ENCODE results near the gene DNM2.
"Not testable (repeated sequence)": the region's sequence is repeated elsewhere in the genome, so short reads cannot be mapped to it uniquely, and the experiment has no call there.

DNM2 gene

GRCh38 chr19:10819124-10820060 lies 101.5 kb downstream of the DNM2 start:
- DNase-seq, result no peak

GRCh38 chr19:10820173-10820572 lies 102.3 kb downstream of the DNM2 start:
- peak; percentile 24 for DNase-seq

- DNase-seq, result no peak
Observed at GRCh38 chr19:10823690-10824089, 105.8 kb downstream of the DNM2 start.

- DNase-seq, result no peak
Observed at GRCh38 chr19:10826231-10826630, 108.4 kb downstream of the DNM2 start.

GRCh38 chr19:10826846-10827245 lies 109.0 kb downstream of the DNM2 start:
- DNase-seq, result no peak

- DNase-seq, result no peak
Observed at GRCh38 chr19:10828981-10829821, 111.3 kb downstream of the DNM2 start.

- DNase-seq, result no peak
Observed at GRCh38 chr19:10829967-10830366, 112.1 kb downstream of the DNM2 start.

GRCh38 chr19:10830370-10830769 lies 112.5 kb downstream of the DNM2 start:
- DNase-seq, result no peak

- DNase-seq, result no peak
Observed at GRCh38 chr19:10830931-10831779, 113.3 kb downstream of the DNM2 start.

- no peak for DNase-seq
Observed at GRCh38 chr19:10831987-10832938, 114.4 kb downstream of the DNM2 start.

- no peak for DNase-seq
Observed at GRCh38 chr19:10832939-10833296, 115.0 kb downstream of the DNM2 start.

GRCh38 chr19:10835089-10835753 lies 117.3 kb downstream of the DNM2 start:
- no peak for DNase-seq

- DNase-seq, result peak; percentile 98
Observed at GRCh38 chr19:10835754-10836478, 118.0 kb downstream of the DNM2 start, which contains the start of gene TMED1. Gene TMED1, minus strand, starts transcription at chr19:10836212. Its CDS starts 21 bp downstream, at chr19:10836191.

- peak; percentile 91 for DNase-seq
Observed at GRCh38 chr19:10836479-10837330, 118.8 kb downstream of the DNM2 start.

GRCh38 chr19:10837649-10838048 lies 119.8 kb downstream of the DNM2 start:
- not testable (repeated sequence) for DNase-seq

- DNase-seq, result no peak
Observed at GRCh38 chr19:10838377-10838776, 120.5 kb downstream of the DNM2 start.

GRCh38 chr19:10839114-10840050 lies 121.5 kb downstream of the DNM2 start:
- no peak for DNase-seq

- no peak for DNase-seq
Observed at GRCh38 chr19:10842788-10843187, 124.9 kb downstream of the DNM2 start.

All from CD4-positive, alpha-beta T cell treated with Interleukin-17A for 1 hour (primary cell).